ENCODE measurements around the gene ZNF496.

DNA sequence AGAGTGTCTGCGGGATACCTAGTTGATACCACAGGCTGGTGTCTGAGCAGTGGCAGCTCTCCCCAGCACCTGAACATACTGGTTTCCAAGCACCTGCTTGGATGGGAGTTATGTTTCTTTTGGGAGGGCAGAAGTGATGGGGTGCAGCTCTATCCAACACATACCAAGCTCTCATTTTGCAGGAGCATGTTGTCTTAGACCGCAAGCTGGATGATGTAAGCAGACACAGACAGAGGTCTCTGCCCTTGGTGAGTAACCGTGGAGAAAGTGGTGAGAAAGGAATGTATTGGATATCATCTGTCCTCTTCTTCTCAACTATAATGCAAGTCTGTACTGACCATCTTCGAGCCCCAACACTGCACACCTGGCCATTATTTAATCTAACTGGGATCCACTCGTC lies 37.4 kb downstream of the ZNF496 start:
- TF ChIP-seq ZNF384 (IDR thresholded peaks at IDR 0.05): no peak
- TF ChIP-seq ELF4 (IDR thresholded peaks at IDR 0.05): no peak
- TF ChIP-seq BHLHE40 (IDR thresholded peaks at IDR 0.05; ENCODE audit: borderline replicate concordance): no peak
- no peak for TF ChIP-seq TARDBP (IDR thresholded peaks at IDR 0.05)
- no peak for TF ChIP-seq FOXM1 (IDR thresholded peaks at IDR 0.05; ENCODE audit: borderline replicate concordance)
- TF ChIP-seq HDGF (IDR thresholded peaks at IDR 0.05; ENCODE audit: borderline replicate concordance): no peak
- no peak for TF ChIP-seq SUZ12 (IDR thresholded peaks at IDR 0.05)
- TF ChIP-seq SP1 (IDR thresholded peaks at IDR 0.05): no peak
- TF ChIP-seq FOXK2 (IDR thresholded peaks at IDR 0.05): no peak
- TF ChIP-seq L3MBTL2 (conservative IDR thresholded peaks at IDR 0.05): no peak
